NCI-H2227 (cell line): ENCODE results near the gene CNRIP1.
A peak's percentile ranks its signal among the peaks of the same experiment; 100 is the strongest.
"Not testable (repeated sequence)": the region's sequence is repeated elsewhere in the genome, so short reads cannot be mapped to it uniquely, and the experiment has no call there.

Experiments used
- DNase-seq: peaks from one replicate; lab custom pipeline; 2025; ENCODE audit not compliant: unreplicated experiment; lab: John Stamatoyannopoulos, UW

Gene CNRIP1

DNA sequence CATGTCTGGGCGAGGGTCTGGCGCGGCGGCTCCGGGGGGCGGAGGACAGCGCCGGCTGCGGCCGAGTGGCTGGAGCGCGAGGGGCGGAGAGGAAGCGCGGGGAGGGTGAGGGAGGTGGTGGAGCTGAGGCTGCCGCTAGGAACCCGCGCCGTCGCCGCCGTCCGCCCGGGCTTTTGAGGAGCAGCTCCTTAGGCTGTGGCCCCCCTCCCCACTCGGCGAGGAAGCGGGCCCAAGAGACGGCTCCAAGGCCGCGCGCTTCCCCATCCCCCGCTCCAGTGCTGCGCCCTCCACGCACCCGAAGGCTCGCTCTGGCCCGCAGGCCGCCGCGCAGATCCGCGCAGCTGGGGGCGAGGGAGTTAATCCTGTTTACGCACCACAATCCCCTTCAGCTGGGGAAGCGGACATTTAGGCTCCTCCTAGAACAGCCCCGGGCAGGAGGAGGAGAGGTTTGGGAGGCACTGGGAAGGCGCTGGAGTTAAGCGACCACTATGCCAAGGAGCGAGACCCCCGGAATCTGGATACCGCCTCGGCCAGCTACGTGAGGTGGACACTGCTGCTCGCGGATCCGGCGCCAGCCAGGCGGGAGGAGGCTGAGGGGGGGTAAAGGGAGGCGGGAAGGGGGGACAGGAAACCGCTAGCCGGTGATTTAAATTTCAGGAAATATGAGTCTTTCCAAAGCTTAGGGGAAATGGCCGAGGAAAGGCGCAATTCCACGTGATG lies at the start of gene CNRIP1:
Gene CNRIP1, minus strand, starts transcription at position 552 of the 720 bp plus-strand sequence. Its CDS starts 549 bp downstream, at position 3.
- DNase-seq = peak; percentile 90

DNA sequence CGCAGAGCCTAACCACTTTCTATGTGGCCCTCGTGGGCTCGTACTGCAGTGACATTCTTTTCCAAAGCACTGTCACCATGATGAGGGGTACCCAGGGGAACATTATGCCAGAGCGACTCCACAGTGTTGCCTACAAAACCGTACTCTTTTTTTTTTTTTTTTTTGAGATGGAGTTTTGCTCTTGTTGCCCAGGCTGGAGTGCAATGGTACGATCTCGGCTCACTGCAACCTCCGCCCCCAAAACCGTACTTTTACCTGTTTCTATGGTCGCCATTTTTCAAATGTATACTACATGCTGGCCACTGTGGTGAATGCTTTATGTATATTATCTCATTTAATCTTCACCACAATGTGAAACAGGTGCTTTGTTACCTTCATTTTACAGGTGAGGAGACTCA lies 49.6 kb upstream of the CNRIP1 start:
- no peak for DNase-seq

DNA sequence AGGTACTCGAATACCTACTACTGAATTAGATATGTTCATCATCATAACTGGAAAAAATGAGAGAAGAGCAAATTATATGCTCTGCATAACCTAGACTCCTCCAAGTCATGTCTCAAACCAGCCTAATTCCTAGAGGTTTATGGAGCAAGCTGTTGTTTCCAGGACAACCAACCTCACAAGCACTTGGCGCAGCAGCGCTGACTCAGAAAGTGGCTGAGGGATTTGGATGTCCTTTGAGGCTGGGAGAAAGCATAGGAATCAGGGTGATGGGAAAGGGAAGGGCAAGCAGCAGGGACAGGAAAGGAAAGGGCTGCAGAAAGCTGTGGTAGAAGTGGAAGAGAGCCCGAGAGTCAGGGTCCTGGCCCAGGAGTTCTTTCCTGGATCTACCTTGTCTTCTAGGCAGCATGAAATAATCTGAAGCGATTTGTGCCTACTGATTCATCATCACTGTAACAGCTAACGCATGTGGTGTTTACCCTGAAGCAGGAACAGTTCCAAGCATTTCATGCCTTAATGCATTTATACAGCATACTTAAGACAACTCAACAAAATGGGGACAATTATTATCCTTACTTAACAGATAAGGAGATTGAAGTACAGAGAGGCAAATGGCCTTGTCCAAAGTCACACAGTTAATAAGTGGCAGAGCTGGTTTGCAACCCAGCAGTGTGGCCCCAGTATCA lies 49.0 kb upstream of the CNRIP1 start:
- DNase-seq = peak; percentile 71

DNA sequence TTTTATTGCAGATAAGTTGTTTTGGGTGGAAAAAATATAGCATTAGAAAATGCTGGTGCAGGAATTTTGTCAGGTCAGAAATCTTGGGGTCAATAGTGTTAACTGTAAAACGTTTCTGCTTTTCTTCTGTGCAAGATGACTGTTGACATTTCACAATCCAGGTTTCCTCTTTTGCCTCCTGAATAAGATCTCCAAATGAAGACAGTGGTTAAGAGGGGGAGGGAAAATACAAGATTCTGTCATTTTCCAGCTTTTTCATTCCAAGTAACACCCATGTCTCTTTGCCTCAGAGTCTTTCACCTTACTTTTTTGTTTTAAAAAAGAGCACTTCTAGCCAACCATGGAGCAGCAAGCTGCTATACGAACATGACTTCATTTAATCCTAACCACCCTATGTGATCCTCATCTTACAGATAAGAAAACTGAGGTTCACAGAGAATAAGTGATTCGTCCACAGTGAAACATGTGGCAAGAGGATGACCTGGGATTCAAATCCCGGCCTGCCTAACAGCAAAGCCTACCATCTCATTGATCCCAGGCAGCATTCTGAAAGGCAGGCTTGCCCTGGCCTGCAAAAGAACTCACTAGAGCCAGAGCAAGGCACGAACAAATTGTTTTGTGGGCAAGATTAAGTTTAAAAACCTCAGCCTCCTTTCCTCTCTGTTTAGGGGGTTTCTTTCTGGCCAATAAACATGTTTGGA lies 48.4 kb upstream of the CNRIP1 start:
- no peak for DNase-seq

GRCh38 chr2:68366083-68366560 lies 46.4 kb upstream of the CNRIP1 start:
- DNase-seq = no peak

- no peak for DNase-seq
These were observed 45.3 kb upstream of the CNRIP1 start, which contains the start of gene PLEK for GRCh38 chr2:68365087-68365486. TSS of gene PLEK (plus strand) at chr2:68365282. CDS start at chr2:68365352, 70 bp downstream.

- no peak for DNase-seq
These were observed 44.0 kb upstream of the CNRIP1 start for GRCh38 chr2:68363721-68364120.

DNA sequence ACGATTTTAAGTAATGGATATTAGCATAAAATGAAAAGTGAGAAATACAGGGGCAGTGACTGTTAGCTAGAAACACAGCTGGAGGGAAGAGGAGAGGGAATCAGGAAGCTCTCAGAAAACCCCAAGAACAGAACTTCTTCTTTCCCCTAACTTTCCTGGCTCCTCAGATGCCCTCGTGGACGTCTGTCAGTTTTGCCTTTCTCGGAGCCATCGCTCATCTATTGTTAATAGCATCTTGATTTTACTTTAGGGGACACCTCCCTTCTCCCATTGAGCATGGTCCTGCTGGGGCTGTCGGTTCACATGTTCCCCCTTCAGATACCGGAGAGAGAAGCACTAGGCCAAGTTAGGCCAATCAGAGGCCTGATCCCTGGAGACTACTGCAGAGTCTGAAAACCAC lies 43.0 kb upstream of the CNRIP1 start:
- no peak for DNase-seq

DNA sequence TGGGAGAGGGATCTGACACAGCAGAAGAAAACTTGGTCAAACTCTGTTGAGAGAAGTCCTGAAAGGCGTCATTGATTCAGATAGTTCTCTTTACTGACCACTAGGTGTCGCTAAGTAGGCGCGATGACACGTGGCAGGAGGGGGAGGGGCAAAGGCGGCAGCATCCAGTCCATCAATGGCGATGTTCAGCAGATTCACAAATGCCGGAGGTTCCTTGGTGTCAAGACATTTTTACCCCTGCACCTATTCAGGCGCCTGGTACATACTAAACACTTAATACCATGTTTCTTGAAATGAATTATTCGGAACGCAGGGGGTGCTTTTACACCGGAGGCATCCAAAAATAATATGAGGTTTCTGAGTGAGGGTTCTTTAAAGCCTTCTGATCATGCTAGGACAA lies 42.3 kb upstream of the CNRIP1 start:
- peak; percentile 40 for DNase-seq

GRCh38 chr2:68359889-68360288 lies 40.1 kb upstream of the CNRIP1 start:
- DNase-seq = no peak

- peak; percentile 42 for DNase-seq
These were observed 38.0 kb upstream of the CNRIP1 start for GRCh38 chr2:68357605-68358337.

DNA sequence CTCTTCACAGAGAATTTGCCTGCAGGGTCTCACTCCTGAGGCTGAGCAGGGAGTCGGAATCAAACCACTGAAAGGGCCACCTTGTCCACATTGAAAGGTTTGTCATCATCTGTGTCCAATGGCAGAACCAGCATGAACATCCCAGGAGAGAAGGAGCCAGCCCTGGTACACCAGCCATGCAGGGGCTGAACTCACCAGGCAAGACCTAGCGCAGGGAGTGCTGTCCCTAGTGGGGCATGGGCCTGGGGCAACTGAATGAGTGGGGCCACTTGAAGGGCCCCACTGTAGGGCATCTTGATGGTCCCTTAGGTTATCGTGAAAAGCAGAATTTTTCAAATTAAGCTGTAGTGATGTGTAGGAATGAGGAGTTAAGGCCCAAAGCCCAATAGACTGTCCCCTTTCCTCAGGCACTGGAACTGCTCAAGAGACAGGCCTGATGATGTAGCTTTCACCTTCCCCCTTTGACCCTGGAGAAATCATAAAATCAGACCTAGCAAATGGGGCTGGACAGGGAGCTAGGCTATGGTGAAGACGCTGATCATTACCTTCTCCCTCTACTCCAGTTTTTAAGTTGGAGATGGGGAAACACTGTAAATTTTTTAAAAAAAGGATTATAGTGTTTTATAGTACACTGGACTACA lies 37.0 kb upstream of the CNRIP1 start:
- DNase-seq = no peak

DNA sequence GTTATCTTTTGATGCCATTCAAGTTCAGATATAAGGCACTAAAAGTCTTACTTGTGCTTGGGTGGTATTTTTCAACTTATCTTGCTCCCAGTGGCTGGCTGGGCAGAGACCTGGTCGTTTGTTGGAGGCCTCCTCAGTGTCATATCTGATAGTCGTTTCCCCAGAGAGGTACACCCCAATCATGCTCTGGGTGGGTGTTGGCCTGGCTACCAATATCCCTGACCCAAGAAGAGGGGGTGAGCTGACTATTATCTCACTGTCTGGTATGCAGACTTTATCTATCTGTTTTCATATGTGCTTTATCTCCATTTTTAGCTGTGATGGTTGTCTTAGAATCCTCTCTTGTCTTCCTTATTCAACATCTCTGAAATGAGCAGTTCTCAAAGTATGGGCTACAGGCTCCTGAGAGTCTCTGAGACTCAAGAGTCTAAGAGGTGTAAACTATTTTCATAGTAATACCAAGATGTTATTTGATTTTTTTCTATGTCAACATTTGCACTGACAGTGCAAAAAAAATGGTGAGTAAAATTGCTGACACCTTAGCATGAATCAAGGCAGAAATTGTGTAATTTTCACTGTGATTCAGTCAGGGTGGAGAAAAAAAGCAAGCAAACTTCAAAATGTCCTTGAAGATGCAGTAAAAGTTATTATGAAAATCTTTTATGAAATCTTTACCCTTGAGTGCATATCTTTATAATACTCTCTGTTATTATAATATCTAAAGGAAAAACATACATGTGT lies 33.1 kb upstream of the CNRIP1 start:
- no peak for DNase-seq

DNA sequence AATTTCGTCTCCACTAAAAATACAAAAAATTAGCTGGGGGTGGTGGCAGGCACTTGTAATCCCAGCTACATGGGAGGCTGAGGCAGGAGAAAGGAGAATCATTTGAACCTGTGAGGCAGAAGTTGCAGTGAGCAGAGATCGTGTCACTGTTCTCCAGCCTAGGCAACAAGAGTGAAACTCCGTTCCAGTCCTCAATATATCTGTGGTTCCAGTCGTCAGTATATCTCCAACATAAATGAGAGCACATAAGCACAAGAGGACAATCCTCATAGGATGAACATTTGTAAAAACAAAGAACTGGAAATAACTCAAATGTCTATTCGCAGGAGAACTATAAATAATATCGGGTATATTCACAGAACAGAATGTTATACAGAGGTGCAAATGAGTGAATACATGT lies 32.2 kb upstream of the CNRIP1 start:
- DNase-seq = no peak

GRCh38 chr2:68349091-68349490 lies 29.3 kb upstream of the CNRIP1 start:
- not testable (repeated sequence) for DNase-seq

- no peak for DNase-seq
These were observed 25.6 kb upstream of the CNRIP1 start for GRCh38 chr2:68345129-68345875.

GRCh38 chr2:68344031-68344430 lies 24.3 kb upstream of the CNRIP1 start:
- no peak for DNase-seq

GRCh38 chr2:68342470-68342869 lies 22.7 kb upstream of the CNRIP1 start:
- DNase-seq = no peak

- no peak for DNase-seq
These were observed 21.8 kb upstream of the CNRIP1 start for GRCh38 chr2:68341583-68341982.
